C4-2B (cell line): ENCODE measurements around the gene PHOX2B.

ENCODE experiments used
- H3K27ac ChIP-seq: fragments of 450-650 bp; 2 replicates; pipeline ENCODE4 v1.5.1; 2017
- ZFX ChIP-seq: fragments of 450-650 bp; IDR thresholded peaks from 2 replicates; pipeline ENCODE4 v1.6.1; 2017
- TF ChIP-seq, protein P1 (sequence below): fragments of 450-650 bp; conservative IDR thresholded peaks from 2 replicates; pipeline ENCODE4 v1.5.1; 2017; ENCODE audit warnings: mild to moderate bottlenecking

The PHOX2B gene

DNA sequence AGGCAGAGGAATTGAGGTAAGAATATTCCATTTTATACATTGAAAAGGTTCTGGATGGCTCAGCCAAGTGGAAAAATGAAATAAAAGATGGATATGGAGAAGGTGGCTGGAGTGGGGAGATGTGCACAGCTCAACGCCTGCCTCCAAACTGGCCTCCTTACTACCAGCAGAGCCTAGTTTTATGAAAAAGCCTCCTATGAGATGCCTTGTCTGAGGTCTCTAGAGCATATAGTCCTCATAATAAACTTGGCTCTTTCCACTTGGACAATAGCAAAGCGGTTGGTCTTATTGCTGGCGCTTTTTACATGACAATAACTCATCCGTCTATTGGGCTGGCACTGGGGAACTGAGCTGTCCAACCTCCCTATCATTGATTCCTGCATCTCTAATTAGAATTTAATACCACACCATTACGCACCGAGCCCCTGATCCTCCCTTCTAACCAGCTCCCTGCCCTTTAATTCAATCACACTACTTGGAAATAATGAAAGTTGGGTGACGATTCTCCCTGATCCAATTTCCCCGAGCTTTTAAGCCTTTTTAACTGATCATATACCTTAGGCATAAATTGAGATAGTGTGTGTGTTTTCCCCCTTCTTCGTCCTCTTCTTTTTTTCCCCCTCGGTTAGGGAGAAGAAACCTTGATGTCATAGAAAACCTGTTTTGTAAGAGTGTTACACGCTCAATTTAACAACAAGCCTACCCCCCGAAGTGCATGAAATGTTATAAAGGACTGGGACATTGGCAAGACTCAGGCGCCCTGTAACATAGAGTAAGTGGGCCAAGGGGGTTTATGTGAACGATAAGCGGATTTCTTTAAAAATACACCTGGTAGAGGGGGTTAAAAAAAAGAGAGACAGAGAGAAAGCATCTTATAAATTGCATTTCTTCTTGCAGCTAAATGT, at the start of gene PHOX2B:
Gene PHOX2B (minus strand): TSS at position 155 of the 905 bp plus-strand sequence. CDS start 115 bp downstream, at position 40.
- no peak within 1 kb of the TSS for H3K27ac ChIP-seq
- TF ChIP-seq, protein P1, sequence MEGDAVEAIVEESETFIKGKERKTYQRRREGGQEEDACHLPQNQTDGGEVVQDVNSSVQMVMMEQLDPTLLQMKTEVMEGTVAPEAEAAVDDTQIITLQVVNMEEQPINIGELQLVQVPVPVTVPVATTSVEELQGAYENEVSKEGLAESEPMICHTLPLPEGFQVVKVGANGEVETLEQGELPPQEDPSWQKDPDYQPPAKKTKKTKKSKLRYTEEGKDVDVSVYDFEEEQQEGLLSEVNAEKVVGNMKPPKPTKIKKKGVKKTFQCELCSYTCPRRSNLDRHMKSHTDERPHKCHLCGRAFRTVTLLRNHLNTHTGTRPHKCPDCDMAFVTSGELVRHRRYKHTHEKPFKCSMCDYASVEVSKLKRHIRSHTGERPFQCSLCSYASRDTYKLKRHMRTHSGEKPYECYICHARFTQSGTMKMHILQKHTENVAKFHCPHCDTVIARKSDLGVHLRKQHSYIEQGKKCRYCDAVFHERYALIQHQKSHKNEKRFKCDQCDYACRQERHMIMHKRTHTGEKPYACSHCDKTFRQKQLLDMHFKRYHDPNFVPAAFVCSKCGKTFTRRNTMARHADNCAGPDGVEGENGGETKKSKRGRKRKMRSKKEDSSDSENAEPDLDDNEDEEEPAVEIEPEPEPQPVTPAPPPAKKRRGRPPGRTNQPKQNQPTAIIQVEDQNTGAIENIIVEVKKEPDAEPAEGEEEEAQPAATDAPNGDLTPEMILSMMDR = no peak
- no peak for TF ChIP-seq ZFX

DNA sequence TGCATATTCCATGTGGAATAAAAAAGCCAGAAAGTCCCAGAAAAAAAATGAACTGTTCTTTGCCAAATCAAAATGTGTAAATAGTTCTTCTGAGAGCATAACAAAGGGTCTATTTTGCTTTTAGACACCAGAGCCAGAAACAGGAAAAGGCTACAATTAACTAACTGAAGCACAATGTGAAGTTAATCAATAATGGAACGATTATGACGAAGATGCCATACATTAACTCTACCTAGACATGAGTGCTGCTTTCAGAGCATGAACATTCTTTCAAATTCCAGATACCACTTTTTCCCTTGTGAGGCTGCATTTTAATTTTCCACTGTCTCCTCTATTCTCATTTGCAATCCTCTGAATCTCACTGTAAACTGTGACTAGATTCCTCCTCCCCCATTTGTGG, 48.7 kb upstream of the PHOX2B start:
- TF ChIP-seq ZFX = no peak
- TF ChIP-seq, protein P1 = no peak
- no peak overlapping the region for H3K27ac ChIP-seq

DNA sequence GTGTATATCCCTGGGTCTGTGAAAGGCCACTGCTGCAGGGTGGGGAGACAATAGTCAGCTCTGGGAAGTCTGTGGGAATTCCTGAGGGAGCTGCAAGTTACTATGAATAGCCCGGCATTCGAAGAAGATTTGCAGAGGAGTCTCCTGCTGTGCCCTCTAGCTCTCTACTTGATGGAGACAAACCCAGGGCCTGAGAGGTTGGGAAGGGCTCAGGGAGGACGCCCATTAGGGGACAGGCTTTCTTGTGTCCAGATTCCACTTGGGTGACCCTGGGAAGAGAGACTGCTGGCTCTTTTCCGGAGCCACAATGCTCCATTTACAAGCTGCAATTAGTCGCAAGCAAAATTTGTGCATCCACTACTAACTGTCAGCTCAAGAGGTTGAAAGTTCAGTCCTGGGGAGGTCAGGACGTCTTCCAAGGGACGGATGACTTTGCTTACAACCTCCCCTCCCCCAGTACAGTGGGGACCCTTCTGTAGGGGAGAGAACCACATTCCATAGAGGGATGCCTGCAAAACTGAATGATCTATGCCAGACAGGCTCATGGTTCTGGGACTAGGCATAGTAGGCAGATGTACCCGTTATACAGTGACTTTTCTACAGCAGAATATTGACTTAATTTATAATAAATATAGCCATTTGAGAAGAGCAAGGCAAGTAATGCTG, 48.2 kb upstream of the PHOX2B start:
- TF ChIP-seq, protein P1 = no peak
- TF ChIP-seq ZFX = no peak
- no peak overlapping the region for H3K27ac ChIP-seq

DNA sequence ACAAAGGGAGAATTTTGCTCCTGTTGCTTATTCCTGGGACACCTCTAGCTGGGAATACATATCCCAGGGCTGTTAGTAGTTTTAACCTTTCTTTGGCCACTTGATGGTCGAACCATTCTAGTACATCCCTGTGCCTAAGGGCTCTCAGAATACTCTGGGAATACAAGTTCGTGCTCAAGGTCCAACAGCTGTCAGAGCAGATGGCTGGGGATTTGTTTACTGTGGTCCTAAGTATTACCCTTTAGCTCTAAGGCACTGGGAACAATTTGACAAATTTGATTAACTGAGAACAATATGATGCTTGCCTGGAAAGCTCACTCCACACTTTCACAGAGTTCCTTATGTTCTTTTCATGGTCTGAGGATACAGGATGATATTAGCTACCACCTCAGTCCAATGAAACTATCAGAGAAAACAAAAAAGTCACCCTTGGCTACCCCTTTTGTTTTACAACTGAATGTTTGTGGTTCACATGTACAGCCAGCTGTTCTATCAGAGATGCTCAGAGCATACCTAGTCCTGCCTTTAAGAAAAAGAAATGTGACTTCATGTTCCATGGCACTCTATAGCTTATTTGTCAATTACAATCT, 47.4 kb upstream of the PHOX2B start:
- TF ChIP-seq ZFX = no peak
- TF ChIP-seq, protein P1 = no peak
- H3K27ac ChIP-seq = no peak overlapping the region

DNA sequence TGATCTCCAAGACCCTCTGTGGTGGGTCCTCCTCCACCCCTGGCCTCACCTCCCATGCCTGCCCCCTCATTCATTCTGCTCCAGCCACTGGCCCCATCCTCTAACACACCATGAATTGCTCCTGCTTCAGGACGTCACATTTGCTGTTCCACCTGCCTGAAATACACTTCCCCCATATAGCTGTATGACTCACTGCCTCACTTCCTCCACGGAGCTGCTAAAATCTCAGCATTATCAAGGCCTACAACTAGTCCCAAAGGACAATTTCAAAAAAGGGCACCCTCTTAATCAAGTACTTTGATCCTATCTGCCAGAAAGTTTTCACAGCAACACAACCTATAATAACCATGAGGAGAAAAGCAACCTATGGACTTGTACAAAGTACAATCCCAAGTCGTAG, 43.6 kb upstream of the PHOX2B start:
- H3K27ac ChIP-seq = no peak overlapping the region

DNA sequence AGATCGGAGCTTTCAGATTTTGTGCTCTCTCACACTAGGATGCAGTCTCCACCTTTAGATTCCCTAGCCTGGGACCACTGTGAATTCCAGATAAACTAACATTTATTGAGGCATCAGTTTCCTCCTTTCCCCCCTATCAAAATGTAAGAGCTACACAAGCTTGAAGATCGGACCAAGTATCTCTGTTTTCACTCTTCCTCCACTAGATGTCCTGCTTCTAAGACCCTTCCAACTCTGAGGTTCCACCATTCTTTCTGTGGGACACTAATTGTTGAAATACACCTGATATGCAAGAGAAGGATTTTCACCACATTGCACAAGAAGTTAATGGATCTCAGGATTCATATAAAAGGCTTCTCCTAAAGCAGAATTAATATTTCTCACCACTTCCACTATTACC, 43.0 kb upstream of the PHOX2B start:
- H3K27ac ChIP-seq = no peak overlapping the region
- TF ChIP-seq ZFX = no peak
- TF ChIP-seq, protein P1 = no peak

More for the DNA sequence above, 43.6 kb upstream of the PHOX2B start:
- TF ChIP-seq, protein P1 = no peak
- no peak for TF ChIP-seq ZFX

DNA sequence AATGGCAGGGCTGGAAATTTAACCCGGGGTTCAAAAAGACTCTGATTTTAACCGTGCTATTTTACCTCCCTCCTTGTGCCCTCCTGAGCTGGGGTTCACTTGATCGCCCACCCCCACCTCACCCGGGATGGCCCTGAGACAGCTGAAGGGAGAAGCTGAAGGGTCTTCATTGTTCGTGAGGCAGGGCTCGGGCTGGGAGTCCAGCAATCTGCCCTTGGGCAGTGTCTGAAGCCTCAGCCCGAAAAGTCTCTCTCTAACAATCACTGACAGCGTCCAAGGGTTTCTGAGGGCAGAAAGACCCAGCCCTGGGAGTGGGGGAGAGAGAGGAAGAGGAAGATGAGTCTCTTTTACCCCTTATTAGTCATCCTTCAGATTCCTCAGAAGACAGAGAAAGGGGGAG, 39.4 kb upstream of the PHOX2B start:
- H3K27ac ChIP-seq = no peak overlapping the region
- TF ChIP-seq ZFX = no peak
- TF ChIP-seq, protein P1 = no peak
